ENCODE data around the gene NBPF14. TPM values are rescaled to one million over a fixed set of nuclear protein-coding genes. Genes with fewer than 3 reads are reported as not detected.
"Not testable (repeated sequence)": the region's sequence is repeated elsewhere in the genome, so short reads cannot be mapped to it uniquely, and the experiment has no call there.

The NBPF14 gene, protein sequence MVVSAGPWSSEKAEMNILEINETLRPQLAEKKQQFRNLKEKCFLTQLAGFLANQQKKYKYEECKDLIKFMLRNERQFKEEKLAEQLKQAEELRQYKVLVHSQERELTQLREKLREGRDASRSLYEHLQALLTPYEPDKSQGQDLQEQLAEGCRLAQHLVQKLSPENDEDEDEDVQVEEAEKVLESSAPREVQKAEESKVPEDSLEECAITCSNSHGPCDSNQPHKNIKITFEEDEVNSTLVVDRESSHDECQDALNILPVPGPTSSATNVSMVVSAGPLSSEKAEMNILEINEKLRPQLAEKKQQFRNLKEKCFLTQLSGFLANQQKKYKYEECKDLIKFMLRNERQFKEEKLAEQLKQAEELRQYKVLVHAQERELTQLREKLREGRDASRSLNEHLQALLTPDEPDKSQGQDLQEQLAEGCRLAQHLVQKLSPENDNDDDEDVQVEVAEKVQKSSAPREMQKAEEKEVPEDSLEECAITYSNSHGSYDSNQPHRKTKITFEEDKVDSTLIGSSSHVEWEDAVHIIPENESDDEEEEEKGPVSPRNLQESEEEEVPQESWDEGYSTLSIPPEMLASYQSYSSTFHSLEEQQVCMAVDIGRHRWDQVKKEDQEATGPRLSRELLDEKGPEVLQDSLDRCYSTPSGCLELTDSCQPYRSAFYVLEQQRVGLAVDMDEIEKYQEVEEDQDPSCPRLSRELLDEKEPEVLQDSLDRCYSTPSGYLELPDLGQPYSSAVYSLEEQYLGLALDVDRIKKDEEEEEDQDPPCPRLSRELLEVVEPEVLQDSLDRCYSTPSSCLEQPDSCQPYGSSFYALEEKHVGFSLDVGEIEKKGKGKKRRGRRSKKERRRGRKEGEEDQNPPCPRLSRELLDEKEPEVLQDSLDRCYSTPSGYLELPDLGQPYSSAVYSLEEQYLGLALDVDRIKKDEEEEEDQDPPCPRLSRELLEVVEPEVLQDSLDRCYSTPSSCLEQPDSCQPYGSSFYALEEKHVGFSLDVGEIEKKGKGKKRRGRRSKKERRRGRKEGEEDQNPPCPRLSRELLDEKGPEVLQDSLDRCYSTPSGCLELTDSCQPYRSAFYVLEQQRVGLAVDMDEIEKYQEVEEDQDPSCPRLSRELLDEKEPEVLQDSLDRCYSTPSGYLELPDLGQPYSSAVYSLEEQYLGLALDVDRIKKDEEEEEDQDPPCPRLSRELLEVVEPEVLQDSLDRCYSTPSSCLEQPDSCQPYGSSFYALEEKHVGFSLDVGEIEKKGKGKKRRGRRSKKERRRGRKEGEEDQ (N-terminal part only)
- polyA plus RNA-seq (2011; rRNA removed) (13.5 and 18.0 TPM in 2 replicates), polyA plus RNA-seq (2017; fragmentation: RNase III; extraction: RNeasy Plus Mini Kit Qiagen cat#74134 plus additional on column Dnase treatment) (6.2 to 6.8 TPM (median 6.8 TPM) in 3 replicates), polyA minus RNA-seq (2011; rRNA and poly(A)+ RNA removed) (42.1 and 43.4 TPM in 2 replicates)
- polyA plus RNA-seq (2012; cell fraction: cytosol; rRNA removed): 12.7 and 13.3 TPM in 2 replicates
- 15.2 and 17.3 TPM in 2 replicates for polyA plus RNA-seq (2012; cell fraction: nucleus; rRNA removed)

DNA sequence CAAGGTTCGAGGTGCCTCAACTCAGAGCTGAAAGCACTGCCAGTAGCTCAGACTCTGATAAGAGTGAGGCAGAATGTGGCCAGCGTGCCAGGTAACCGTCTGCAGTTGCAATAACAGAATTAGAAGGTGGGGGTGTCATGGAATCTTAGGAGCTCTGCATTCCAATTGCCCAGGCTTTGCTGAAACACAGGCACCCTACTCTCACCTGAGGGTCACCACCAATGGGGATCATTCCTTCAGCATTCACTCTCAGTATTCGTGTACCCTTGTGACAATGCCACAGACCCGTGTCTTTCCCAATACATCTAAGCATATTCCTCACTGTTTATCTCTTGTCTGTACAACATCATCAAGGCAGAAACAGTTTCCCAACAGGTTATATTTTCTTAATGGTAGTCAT, at the start of gene NBPF14:
Gene NBPF14 (minus strand): TSS at position 101 of the 400 bp plus-strand sequence. CDS start 294 bp downstream, outside the sequence.
- WGBS (ENCODE audit: missing lambda C conversion rate): no CpG with 5 or more reads among the region's 5 CpGs
- H3K4me1 ChIP-seq; POLR2A ChIA-PET; CTCF ChIA-PET; ATAC-seq; DNase-seq (ENCODE audit: low read depth in 1 of 2, low spot score in 1 of 2); H3K4me3 ChIP-seq; H3K27ac ChIP-seq; FAIRE-seq; H3K9me3 ChIP-seq; H3K4me2 ChIP-seq: not testable (repeated sequence)

DNA sequence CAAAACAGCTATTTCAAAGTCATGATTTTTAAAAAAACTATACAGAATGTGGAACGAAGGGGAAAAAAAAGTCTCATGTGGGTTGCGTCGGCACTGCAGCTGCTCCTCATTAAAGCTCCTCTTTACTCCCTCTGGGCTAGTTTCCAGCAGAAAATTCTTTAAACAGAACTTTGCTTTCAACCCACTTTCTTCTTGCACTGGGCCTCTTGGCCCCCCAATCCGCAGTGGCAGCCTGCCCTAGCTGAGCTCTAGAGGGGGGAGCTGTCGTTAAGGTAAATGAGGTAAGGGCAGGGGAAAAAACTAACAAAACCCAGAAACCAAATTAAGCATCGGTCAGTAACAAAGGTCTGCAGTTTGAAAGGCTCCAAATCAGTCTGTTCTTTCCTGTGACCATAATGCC, 29.6 kb upstream of the NBPF14 start:
- H3K9me3 ChIP-seq; ATAC-seq; H3K4me1 ChIP-seq; H3K4me2 ChIP-seq; POLR2A ChIA-PET; FAIRE-seq; H3K27ac ChIP-seq; DNase-seq (ENCODE audit: low read depth in 1 of 2, low spot score in 1 of 2); H3K4me3 ChIP-seq; CTCF ChIA-PET: not testable (repeated sequence)
- 82% methylated on average over 3 of the region's 6 CpGs for WGBS (ENCODE audit: missing lambda C conversion rate)

DNA sequence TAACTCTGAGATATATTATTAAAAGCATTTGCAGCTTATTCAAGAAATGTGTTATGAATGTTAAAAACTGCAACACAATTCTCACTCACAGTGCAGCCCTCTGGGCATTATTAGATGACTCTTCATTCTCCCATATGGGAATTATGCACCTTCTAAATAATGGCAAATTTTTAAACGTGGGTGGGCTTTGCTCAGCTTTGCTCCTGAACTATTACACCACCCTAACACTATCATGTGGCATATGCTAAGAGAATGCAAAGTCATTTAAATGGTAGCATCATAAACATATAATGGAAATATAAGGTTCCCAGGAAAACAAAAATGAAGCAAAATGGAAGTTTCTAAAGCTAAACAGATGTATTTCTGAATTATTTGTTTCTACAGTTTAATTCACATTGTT, 22.4 kb upstream of the NBPF14 start:
- H3K4me3 ChIP-seq; H3K4me2 ChIP-seq; H3K27ac ChIP-seq; DNase-seq (ENCODE audit: low read depth in 1 of 2, low spot score in 1 of 2); H3K9me3 ChIP-seq; FAIRE-seq; ATAC-seq; H3K4me1 ChIP-seq; POLR2A ChIA-PET; CTCF ChIA-PET: not testable (repeated sequence)
- WGBS (ENCODE audit: missing lambda C conversion rate): no CpG with 5 or more reads among the region's 1 CpG

DNA sequence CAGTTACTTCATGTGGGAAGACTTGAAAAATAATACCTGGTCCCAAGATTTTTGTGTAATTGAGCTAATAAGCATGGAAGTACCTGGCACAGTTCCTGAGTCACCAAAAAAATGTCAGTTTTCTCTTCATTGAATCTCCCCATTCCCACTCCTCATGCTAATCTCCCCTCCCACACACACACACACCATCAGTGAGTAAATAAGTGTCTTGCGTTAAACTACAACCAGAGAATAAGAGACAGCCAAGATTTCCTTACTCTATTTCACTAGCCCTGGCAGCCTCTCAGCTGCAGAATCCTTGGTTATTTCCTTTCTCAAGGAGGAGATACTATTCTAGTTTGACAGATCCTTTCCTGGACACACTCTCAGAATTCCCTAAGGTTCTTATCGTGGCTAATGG, 9.5 kb upstream of the NBPF14 start:
- H3K4me2 ChIP-seq; H3K4me3 ChIP-seq; H3K9me3 ChIP-seq; POLR2A ChIA-PET; DNase-seq (ENCODE audit: low read depth in 1 of 2, low spot score in 1 of 2); ATAC-seq; CTCF ChIA-PET; H3K27ac ChIP-seq; FAIRE-seq; H3K4me1 ChIP-seq: not testable (repeated sequence)
- 33% methylated on average over 1 of the region's 2 CpGs for WGBS (ENCODE audit: missing lambda C conversion rate)

DNA sequence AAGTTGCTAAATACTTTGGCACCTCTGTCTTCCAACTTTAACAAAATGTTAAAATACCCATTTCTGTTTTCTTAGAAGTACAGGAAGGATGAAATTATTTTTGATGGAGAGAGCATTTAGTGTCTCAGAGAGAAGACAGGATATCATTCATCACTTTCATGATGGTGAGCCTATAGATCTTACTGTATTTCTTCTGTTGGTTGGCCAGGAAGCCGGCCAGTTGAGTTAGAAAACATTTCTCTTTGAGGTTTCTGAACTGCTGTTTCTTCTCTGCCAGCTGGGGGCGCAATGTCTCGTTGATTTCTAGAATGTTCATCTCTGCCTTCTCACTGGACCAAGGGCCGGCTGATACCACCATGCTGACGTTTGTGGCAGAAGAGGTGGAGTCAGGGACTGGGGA, 451 bp downstream of the NBPF14 start:
- CTCF ChIA-PET, ATAC-seq: not testable (repeated sequence)
- 40% methylated on average over 1 of the region's 5 CpGs for WGBS (ENCODE audit: missing lambda C conversion rate)

DNA sequence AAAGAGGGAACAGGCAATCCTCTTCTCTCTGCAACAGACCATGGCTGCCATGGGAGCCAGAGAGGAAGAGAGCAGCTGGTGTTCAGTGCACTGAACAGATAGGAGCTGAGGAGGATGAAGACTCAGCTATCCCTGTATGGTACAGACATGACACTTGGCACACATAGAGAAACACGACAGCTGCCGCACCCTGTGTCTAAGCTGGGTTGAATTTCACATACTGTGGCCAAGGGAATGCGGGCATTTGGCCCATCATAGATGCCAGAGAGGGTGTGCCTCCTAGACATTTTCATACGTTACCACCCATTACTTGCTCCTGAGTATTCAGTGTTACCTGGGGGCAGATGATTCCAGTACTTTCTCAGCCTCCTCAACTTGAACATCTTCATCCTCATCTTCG, 4.7 kb downstream of the NBPF14 start:
- H3K27ac ChIP-seq; DNase-seq (ENCODE audit: low read depth in 1 of 2, low spot score in 1 of 2); FAIRE-seq; ATAC-seq; H3K4me2 ChIP-seq; CTCF ChIA-PET; H3K4me3 ChIP-seq; POLR2A ChIA-PET; H3K4me1 ChIP-seq; H3K9me3 ChIP-seq: not testable (repeated sequence)
- 95% methylated on average over 5 of the region's 5 CpGs for WGBS (ENCODE audit: missing lambda C conversion rate)

More for the DNA sequence above, 451 bp downstream of the NBPF14 start:
- H3K4me2 ChIP-seq; H3K27ac ChIP-seq; POLR2A ChIA-PET; H3K9me3 ChIP-seq; FAIRE-seq; H3K4me1 ChIP-seq; DNase-seq (ENCODE audit: low read depth in 1 of 2, low spot score in 1 of 2); H3K4me3 ChIP-seq: not testable (repeated sequence)

DNA sequence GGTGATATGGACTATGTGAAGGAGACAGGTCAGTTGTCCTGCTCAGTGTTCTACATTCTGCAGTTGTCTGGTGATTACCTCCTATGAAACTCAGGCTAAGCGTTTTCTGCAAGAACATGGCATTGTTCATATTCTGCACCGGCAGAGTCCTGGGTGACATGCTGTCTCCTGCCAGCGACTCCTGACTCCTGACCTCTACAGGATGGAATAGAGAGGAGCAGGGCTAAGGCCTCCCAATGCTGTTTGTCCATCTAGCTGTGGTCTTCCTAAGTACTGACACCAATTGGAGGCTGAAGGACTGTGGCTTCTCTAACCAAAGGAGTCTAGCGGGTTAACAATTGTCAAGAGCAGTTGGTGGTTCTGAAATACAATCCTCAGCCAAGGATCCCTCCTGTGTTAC, 63.7 kb downstream of the NBPF14 start:
- CTCF ChIA-PET, H3K9me3 ChIP-seq, FAIRE-seq, H3K27ac ChIP-seq, POLR2A ChIA-PET, H3K4me2 ChIP-seq, H3K4me1 ChIP-seq, ATAC-seq, H3K4me3 ChIP-seq: not testable (repeated sequence)
- 55% methylated on average over 2 of the region's 4 CpGs for WGBS (ENCODE audit: missing lambda C conversion rate)
- DNase-seq (ENCODE audit: low read depth in 1 of 2, low spot score in 1 of 2): peak in 1 of 2 experiments; percentile 24

Data from A549 (cell line).